ENCODE measurements around the gene EIF5AL1. TPM values are rescaled to one million over a fixed set of nuclear protein-coding genes. Genes with fewer than 3 reads are reported as not detected.
"Not testable (repeated sequence)": the region's sequence is repeated elsewhere in the genome, so short reads cannot be mapped to it uniquely, and the experiment has no call there.

Gene EIF5AL1
- polyA plus RNA-seq: 0.18 TPM

- H3K4me1 Mint-ChIP-seq, H3K27ac Mint-ChIP-seq, H3K27me3 Mint-ChIP-seq, H3K4me3 Mint-ChIP-seq, H3K36me3 Mint-ChIP-seq, H3K9me3 Mint-ChIP-seq: not testable (repeated sequence)
Measured at GRCh38 chr10:79511891-79512583, at the start of gene EIF5AL1. EIF5AL1 (plus strand) TSS chr10:79512533; CDS start chr10:79512650, 117 bp downstream.

DNA sequence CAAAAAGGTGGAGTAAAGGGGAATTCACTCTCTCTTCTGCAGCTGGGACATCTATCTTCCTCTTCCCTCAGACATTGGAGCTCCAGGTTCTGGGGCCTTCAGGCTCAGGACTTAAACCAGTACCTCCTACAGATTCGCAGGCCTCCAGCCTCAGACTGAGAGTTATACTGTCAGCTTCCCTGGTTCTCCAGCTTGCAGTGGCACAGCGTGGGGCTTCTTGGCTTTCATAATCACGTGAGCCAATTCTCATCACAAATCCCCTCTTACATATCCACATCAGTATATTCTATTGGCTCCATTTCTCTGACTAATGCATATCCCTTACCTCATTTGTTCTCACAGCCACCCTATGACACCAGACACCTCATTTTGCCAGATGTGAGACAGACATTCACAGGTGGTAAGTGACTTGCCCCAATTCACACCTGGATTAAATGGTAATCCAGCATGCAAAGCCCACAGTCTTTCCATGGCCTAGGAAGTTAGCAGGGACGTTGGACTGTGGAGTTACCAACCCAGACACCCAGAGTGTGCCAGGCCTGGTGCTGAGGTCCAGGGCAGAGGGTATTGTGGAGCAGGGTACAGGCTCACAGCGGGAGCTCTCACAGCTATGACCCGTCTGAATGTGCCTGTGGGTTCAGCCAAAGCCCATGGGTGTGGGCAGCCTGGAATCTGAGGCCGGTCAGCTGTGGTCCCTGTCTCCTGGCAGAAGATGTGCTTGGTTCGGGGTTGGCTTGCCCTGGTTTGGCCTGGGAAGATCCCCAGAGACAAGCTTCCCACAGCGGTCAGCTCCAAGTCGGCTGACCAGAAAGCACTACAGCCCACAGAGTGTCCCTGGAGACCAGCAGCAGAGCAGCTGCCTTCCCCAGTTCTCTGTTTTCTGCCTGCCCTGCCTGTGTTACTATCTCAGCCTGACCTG, 48.5 kb upstream of the EIF5AL1 start:
- peaks cover 4% of the 10 kb centered on the region for H3K27me3 Mint-ChIP-seq
- no peaks in the 10 kb centered on the region for H3K9me3 Mint-ChIP-seq
- H3K4me3 Mint-ChIP-seq: no peak overlapping the region
- H3K4me1 Mint-ChIP-seq: no peaks in the 10 kb centered on the region
- H3K36me3 Mint-ChIP-seq: no peaks in the 10 kb centered on the region
- H3K27ac Mint-ChIP-seq: no peak overlapping the region

- Mint-ChIP-seq H3K36me3 (no peaks in the 10 kb centered on the region), H3K4me1 (no peaks in the 10 kb centered on the region), H3K9me3 (no peaks in the 10 kb centered on the region), H3K27me3 (peaks cover 2% of the 10 kb centered on the region), H3K27ac (no peak overlapping the region), H3K4me3 (no peak overlapping the region)
Measured at GRCh38 chr10:79465341-79465740, 47.0 kb upstream of the EIF5AL1 start.

GRCh38 chr10:79468015-79468560, 44.2 kb upstream of the EIF5AL1 start:
- Mint-ChIP-seq H3K4me3 (no peak overlapping the region), H3K36me3 (no peaks in the 10 kb centered on the region), H3K27ac (no peak overlapping the region), H3K9me3 (no peaks in the 10 kb centered on the region), H3K4me1 (no peaks in the 10 kb centered on the region), H3K27me3 (peaks cover 2% of the 10 kb centered on the region)

DNA sequence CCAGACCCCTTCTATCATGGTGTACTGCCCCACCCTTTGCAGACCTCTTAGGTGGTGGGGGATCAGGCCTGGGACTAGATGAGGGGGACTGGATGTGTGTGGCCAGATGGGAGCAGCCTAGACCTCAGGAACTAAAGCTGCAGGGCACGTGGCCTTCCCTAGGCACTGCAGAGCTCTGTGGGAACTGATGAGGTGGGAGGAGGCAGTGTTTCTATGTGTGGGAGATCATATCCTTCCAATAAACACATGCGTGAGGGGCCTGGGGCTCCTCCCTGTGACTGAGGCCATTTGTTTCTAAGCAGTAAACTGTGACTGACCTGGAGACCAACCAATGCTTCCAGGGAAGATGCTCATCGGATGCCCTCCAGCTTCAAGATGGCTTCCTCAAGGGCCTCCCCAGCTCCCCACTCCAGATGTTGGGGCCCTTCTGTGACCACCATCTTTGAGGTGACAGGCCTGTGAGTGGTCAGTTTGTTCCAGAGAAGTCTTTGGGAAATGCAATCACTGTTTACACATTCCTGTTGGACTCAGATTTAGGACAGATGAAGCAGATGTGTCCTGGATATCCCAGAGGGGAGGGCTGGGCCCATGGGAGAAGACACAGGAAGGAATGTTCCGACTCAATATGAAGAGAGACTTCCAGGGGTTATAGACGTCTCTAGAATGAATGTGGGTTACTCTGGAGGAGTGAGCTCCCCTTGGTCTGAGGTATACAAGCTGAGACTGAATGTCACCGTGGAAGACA, 43.3 kb upstream of the EIF5AL1 start:
- H3K36me3 Mint-ChIP-seq: no peaks in the 10 kb centered on the region
- H3K27me3 Mint-ChIP-seq: peaks cover 4% of the 10 kb centered on the region
- H3K27ac Mint-ChIP-seq: peak overlapping the region in 1 of 3 donors; percentile 33
- no peaks in the 10 kb centered on the region for H3K9me3 Mint-ChIP-seq
- no peak overlapping the region for H3K4me3 Mint-ChIP-seq
- H3K4me1 Mint-ChIP-seq: no peaks in the 10 kb centered on the region

- Mint-ChIP-seq H3K9me3 (no peaks in the 10 kb centered on the region), H3K36me3 (no peaks in the 10 kb centered on the region), H3K27me3 (peaks cover 6% of the 10 kb centered on the region), H3K27ac (no peak overlapping the region), H3K4me1 (no peaks in the 10 kb centered on the region), H3K4me3 (no peak overlapping the region)
Measured at GRCh38 chr10:79470096-79470495, 42.2 kb upstream of the EIF5AL1 start.

GRCh38 chr10:79471776-79472175, 40.6 kb upstream of the EIF5AL1 start:
- H3K27ac Mint-ChIP-seq: no peak overlapping the region
- H3K4me3 Mint-ChIP-seq: no peak overlapping the region
- no peaks in the 10 kb centered on the region for H3K9me3 Mint-ChIP-seq
- peaks cover 11% of the 10 kb centered on the region for H3K27me3 Mint-ChIP-seq
- no peaks in the 10 kb centered on the region for H3K36me3 Mint-ChIP-seq
- H3K4me1 Mint-ChIP-seq: no peaks in the 10 kb centered on the region

DNA sequence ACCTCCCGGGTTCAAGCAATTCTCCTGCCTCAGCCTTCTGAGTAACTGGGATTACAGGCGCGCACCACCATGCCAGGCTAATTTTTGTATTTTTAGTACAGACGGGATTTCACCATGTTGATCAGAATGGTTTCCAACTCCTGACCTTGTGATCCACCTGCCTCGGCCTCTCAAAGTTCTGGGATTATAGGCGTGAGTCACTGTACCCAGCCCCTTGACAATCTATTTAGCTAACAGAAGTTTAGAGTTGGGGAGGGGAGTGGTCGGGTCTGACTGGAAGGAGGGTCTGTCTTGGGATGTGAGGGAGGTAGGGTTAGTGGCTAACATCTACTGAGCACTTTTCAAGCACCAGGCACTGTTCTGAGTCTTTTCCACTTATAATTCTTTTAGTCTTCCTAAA, 39.9 kb upstream of the EIF5AL1 start:
- H3K4me1 Mint-ChIP-seq: no peaks in the 10 kb centered on the region
- H3K9me3 Mint-ChIP-seq: no peaks in the 10 kb centered on the region
- H3K4me3 Mint-ChIP-seq: no peak overlapping the region
- H3K27me3 Mint-ChIP-seq: peaks cover 10% of the 10 kb centered on the region
- H3K27ac Mint-ChIP-seq: no peak overlapping the region
- no peaks in the 10 kb centered on the region for H3K36me3 Mint-ChIP-seq

- Mint-ChIP-seq H3K4me1 (no peaks in the 10 kb centered on the region), H3K27me3 (peaks cover 11% of the 10 kb centered on the region)
Measured at GRCh38 chr10:79472951-79473350, 39.4 kb upstream of the EIF5AL1 start.

DNA sequence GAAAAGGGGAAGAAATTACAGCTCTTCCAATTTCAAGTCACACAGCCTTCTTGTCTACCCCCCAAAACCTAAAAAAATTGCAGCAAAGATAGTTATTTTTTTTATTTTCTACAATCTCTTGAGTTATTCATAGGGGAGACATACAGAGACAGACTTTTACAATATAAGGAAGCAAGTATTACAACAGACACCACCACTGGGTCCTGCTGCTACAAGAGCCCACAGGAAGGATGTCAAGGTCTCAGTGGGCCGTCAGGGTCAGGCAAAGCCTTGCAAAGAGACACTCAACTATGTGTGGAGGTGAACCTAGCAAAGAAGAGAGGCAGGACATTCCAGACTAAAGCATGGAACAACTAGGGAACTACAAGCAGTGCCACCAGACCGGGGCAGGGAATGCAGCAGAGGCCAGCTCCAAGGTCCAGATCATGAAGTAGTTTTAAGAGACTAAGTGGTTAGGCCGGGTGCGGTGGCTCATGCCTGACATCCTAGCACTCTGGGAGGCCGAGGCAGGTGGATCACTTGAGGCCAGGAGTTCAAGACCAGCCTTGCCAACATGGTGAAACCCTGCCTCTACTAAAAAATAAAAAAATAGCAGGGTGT, 38.7 kb upstream of the EIF5AL1 start:
- Mint-ChIP-seq H3K36me3 (no peaks in the 10 kb centered on the region), H3K4me1 (no peaks in the 10 kb centered on the region), H3K27me3 (peaks cover 11% of the 10 kb centered on the region), H3K9me3 (no peaks in the 10 kb centered on the region), H3K4me3 (no peak overlapping the region), H3K27ac (peak overlapping the region in 1 of 3 donors; percentile 65)

More at GRCh38 chr10:79472951-79473350, 39.4 kb upstream of the EIF5AL1 start:
- H3K4me3 Mint-ChIP-seq: no peak overlapping the region
- H3K36me3 Mint-ChIP-seq: no peaks in the 10 kb centered on the region
- no peak overlapping the region for H3K27ac Mint-ChIP-seq
- H3K9me3 Mint-ChIP-seq: no peaks in the 10 kb centered on the region

DNA sequence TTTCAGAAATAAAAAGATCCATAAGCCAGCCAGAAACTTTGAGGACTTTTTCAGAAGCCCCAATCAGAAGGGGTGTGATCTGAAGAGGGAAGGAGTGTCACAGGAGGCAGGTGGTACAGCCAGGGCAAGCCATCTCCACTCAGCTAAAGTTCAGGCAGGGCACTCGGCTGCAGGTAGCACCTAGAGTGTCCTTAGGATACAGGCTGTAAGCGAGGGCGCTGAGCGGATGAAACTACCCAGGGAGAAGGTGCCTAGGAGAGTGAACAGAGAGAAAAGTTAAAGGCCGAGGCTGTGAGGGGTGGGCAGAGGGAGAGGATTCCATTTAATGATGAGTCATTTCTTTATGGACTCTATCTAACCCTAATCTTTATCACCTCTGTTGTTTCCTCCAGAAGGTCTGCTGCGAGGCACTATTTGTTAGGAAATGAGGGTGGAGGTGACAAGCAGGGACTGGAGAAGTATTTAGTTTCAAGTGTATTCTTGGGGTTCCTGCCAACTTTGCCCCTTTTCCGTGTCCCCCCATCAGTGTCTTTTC, 37.1 kb upstream of the EIF5AL1 start:
- H3K27me3 Mint-ChIP-seq: peaks cover 16% of the 10 kb centered on the region
- no peaks in the 10 kb centered on the region for H3K4me1 Mint-ChIP-seq
- no peak overlapping the region for H3K4me3 Mint-ChIP-seq
- H3K36me3 Mint-ChIP-seq: no peaks in the 10 kb centered on the region
- H3K9me3 Mint-ChIP-seq: peaks cover 0 to 3% (median 0%) of the 10 kb centered on the region in 3 donors
- no peak overlapping the region for H3K27ac Mint-ChIP-seq

GRCh38 chr10:79475877-79476276, 36.5 kb upstream of the EIF5AL1 start:
- H3K4me1 Mint-ChIP-seq: no peaks in the 10 kb centered on the region

GRCh38 chr10:79476645-79477044, 35.7 kb upstream of the EIF5AL1 start:
- Mint-ChIP-seq H3K36me3 (no peaks in the 10 kb centered on the region), H3K27ac (no peak overlapping the region), H3K9me3 (peaks cover 0 to 3% (median 0%) of the 10 kb centered on the region in 3 donors), H3K4me3 (no peak overlapping the region), H3K27me3 (peaks cover 18% of the 10 kb centered on the region), H3K4me1 (no peaks in the 10 kb centered on the region)

More at GRCh38 chr10:79475877-79476276, 36.5 kb upstream of the EIF5AL1 start:
- Mint-ChIP-seq H3K36me3 (no peaks in the 10 kb centered on the region), H3K9me3 (peaks cover 0 to 3% (median 0%) of the 10 kb centered on the region in 3 donors), H3K27me3 (peaks cover 16% of the 10 kb centered on the region), H3K27ac (no peak overlapping the region), H3K4me3 (no peak overlapping the region)

DNA sequence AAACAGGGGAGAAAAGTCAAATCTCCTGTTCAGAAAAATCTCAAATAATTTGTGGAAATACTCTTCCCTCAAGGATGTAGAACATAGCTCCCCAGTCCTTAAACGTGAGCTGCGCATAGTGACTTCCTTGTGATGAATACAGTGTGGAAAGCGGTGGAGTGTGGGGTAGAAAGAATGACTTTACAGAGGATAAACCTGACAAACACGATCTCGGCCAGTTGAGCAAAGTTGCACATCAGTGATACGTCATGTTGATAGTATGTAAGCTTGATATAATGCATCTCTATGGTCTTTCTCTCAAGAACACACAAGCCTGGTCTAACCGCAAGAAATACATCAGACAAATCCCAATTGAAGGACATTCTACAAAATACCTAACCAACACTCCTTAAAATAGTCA, 34.9 kb upstream of the EIF5AL1 start:
- Mint-ChIP-seq H3K36me3 (no peaks in the 10 kb centered on the region), H3K4me3 (no peak overlapping the region), H3K9me3 (peaks cover 0 to 3% (median 0%) of the 10 kb centered on the region in 3 donors), H3K27me3 (peaks cover 18% of the 10 kb centered on the region), H3K27ac (no peak overlapping the region), H3K4me1 (no peaks in the 10 kb centered on the region)
